SJSA1 (cell line): Measurements from ENCODE around the gene DEAF1. TPM values are rescaled to one million over a fixed set of nuclear protein-coding genes. Genes with fewer than 3 reads are reported as not detected.
A peak's percentile ranks its signal among the peaks of the same experiment; 100 is the strongest.

Experiments used
- DNase-seq, 2 experiments: peaks; one replicate each; pipeline ENCODE4 v3.0.0-alpha.2; 2015 to 2020; ENCODE audit warnings: low spot score in 2 of 2, low read depth in 1 of 2
- H3K27ac ChIP-seq: fragments of 250-450 bp; sonication (Bioruptor Pico); 2 replicates; pipeline ENCODE4 v1.5.1; 2020; ENCODE audit warnings: mild to moderate bottlenecking, moderate library complexity
- H3K27me3 ChIP-seq: fragments of 250-450 bp; sonication (Bioruptor Pico); replicated peaks from 2 replicates; pipeline ENCODE4 v1.5.1; 2020; ENCODE audit warnings: mild to moderate bottlenecking, moderate library complexity
- H3K36me3 ChIP-seq: fragments of 250-450 bp; sonication (Bioruptor Pico); 2 replicates; pipeline ENCODE4 v1.5.1; 2020; ENCODE audit warnings: mild to moderate bottlenecking
- H3K4me1 ChIP-seq: fragments of 250-450 bp; sonication (Bioruptor Pico); replicated peaks from 2 replicates; pipeline ENCODE4 v1.6.1; 2021; ENCODE audit warnings: mild to moderate bottlenecking
- H3K4me3 ChIP-seq: fragments of 250-450 bp; sonication (Bioruptor Pico); 2 replicates; pipeline ENCODE4 v1.5.1; 2020; ENCODE audit warnings: mild to moderate bottlenecking
- H3K9me3 ChIP-seq: fragments of 250-450 bp; sonication (Bioruptor Pico); replicated peaks from 2 replicates; pipeline ENCODE4 v1.5.1; 2020; ENCODE audit warnings: mild to moderate bottlenecking
- total RNA-seq: library from RNA; depleted of rRNA; stranded (reverse); fragments of >200 nt; shearing (Covaris generic); gene quantifications from 2 replicates; pipeline ENCODE4 v1.2.3, GENCODE V29; 2014

DEAF1 gene
- total RNA-seq, 1 experiment from 2014 or later = 8.0 TPM

DNA sequence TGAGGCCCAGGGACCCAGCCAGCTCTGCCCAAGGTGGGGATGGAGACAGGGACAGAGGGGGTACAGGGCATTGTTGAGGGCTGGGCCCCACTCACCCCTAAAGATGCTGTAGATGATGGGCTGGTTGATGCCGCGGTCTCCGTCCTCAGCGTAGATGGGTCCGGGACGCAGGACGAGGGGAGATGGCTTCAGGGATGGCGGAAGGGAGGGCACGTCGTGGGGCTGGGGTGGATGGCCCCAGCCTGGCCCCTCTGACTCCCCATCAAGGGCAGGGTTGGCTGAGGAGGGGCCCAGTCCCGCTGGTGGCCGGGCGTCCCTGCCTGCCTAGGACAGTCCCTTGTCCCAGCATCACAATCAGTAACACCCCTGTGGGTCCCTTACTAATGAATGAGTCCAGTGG is 74.8 kb downstream of the DEAF1 start:
- Histone ChIP-seq H3K9me3 (no peaks in the 10 kb centered on the region), H3K27ac (no peak overlapping the region), H3K27me3 (no peaks in the 10 kb centered on the region), H3K4me1 (peaks cover 6% of the 10 kb centered on the region), H3K4me3 (no peak overlapping the region), H3K36me3 (peaks cover 5% of the 10 kb centered on the region; the same call in 1 of the 2 replicates)
- no peak for DNase-seq

- Histone ChIP-seq H3K27me3 (no peaks in the 10 kb centered on the region), H3K9me3 (no peaks in the 10 kb centered on the region), H3K36me3 (peaks cover 11% of the 10 kb centered on the region; the same call in 1 of the 2 replicates), H3K27ac (no peak overlapping the region), H3K4me3 (no peak overlapping the region), H3K4me1 (peaks cover 8% of the 10 kb centered on the region)
- no peak for DNase-seq
Measured at GRCh38 chr11:619628-620050, 75.4 kb downstream of the DEAF1 start.

- H3K4me1 ChIP-seq = peaks cover 8% of the 10 kb centered on the region
- H3K9me3 ChIP-seq = no peaks in the 10 kb centered on the region
- no peak overlapping the region for H3K4me3 ChIP-seq
- peaks cover 11% of the 10 kb centered on the region; the same call in 1 of the 2 replicates for H3K36me3 ChIP-seq
- no peak overlapping the region for H3K27ac ChIP-seq
- DNase-seq = no peak
- no peaks in the 10 kb centered on the region for H3K27me3 ChIP-seq
Measured at GRCh38 chr11:618856-619627, 76.0 kb downstream of the DEAF1 start.

- no peak for DNase-seq
- peaks cover 8% of the 10 kb centered on the region for H3K4me1 ChIP-seq
- no peaks in the 10 kb centered on the region for H3K9me3 ChIP-seq
- H3K27ac ChIP-seq = no peak overlapping the region
- H3K4me3 ChIP-seq = no peak overlapping the region
- H3K36me3 ChIP-seq = peaks cover 14% of the 10 kb centered on the region
- no peaks in the 10 kb centered on the region for H3K27me3 ChIP-seq
Measured at GRCh38 chr11:617912-618682, 76.9 kb downstream of the DEAF1 start.

DNA sequence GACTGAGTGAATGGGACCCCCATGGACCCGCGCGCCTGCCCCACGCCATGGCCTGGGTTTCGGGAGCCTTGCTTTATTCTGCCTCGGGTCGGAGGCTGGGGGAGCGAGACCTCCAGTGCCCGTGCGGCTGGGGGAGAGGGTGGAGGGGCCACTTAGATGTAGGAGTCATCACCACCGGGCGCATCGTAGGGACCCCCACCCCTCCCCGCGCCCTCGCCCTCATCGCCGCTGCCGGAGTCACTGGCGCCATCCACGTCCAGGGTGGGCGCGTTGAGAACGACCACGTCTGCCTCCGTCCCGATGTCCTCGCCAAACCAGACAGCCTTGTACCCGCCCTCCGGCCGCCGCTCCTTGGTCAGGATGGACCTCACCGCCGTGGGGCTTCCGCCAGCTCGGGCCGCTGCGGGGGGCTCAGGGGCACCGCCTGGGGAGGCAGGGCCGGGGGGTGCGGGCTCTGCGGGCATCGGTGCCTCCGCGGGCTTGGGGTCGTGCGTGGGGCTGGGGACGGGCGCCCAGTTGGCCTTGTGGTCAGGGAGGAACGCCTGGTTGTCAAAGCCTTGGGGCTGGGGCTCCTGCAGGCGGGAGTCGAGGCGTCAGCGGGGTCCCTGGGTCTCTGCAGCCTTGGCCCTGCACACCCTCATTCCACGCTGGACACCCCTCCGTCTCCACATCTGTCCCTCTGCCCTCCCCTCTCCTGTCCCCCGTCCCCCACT is 77.7 kb downstream of the DEAF1 start:
- no peak overlapping the region for H3K27ac ChIP-seq
- H3K4me1 ChIP-seq = peaks cover 8% of the 10 kb centered on the region
- H3K36me3 ChIP-seq = peaks cover 21% of the 10 kb centered on the region
- no peak overlapping the region for H3K4me3 ChIP-seq
- no peak for DNase-seq
- H3K27me3 ChIP-seq = no peaks in the 10 kb centered on the region
- no peaks in the 10 kb centered on the region for H3K9me3 ChIP-seq

- DNase-seq = no peak
- Histone ChIP-seq H3K9me3 (no peaks in the 10 kb centered on the region), H3K27ac (no peak overlapping the region), H3K4me3 (peak overlapping the region; percentile 78; the same call in 1 of the 2 replicates), H3K36me3 (peaks cover 25% of the 10 kb centered on the region), H3K4me1 (peaks cover 8% of the 10 kb centered on the region), H3K27me3 (no peaks in the 10 kb centered on the region)
Measured at GRCh38 chr11:616320-617198, 78.5 kb downstream of the DEAF1 start.

- peak; percentile 82 to 87 for DNase-seq
- no peaks in the 10 kb centered on the region for H3K27me3 ChIP-seq
Measured at GRCh38 chr11:615504-616319, 79.3 kb downstream of the DEAF1 start, which contains the start of gene IRF7. Gene IRF7, minus strand, starts transcription at chr11:615950. Its CDS starts 586 bp downstream, at chr11:615364.

DNA sequence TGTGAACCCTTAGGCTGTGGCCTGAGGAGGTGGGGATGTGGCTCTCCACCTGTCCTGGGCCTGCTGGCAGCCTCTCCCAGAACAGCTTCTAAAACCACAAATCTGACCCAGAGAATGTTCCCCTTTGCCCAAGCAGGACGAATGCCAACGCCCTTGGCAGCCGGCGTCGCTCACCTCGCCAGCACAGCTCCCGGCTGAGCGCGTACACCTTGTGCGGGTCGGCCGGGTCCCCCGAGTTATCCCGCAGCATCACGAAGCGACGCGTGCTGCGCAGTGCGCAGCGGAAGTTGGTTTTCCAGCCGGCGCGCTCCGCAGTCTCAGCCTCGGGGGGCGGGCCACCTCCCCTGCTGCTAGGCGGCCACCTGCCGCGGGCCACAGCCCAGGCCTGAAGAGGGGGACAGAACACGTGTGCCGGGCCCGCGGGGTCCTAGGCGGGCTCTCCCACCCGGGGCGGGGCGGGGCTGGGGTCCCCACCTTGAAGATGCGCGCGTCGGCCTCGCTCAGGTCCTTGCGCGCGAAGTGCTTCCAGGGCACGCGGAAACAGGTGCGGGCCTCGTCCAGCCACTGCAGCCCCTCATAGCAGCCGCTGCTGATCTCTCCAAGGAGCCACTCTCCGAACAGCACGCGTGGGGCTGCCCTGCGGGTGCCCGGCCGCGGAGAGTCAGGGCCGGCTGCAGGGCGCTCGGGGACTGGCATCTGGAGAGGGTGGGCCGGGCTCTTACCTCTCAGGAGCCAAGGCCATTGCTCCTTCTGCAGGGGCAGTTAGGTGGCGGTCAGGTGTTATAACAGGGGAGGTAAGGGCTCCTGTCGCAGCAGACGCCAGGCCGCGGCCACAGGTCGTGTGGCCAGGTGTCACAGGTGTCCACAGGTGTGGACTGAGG is 80.2 kb downstream of the DEAF1 start:
- peak overlapping the region; percentile 92; the same call in 1 of the 2 replicates for H3K27ac ChIP-seq
- DNase-seq = no peak
- H3K4me3 ChIP-seq = peak overlapping the region; percentile 78
- H3K27me3 ChIP-seq = no peaks in the 10 kb centered on the region
- no peaks in the 10 kb centered on the region for H3K9me3 ChIP-seq
- peaks cover 39% of the 10 kb centered on the region for H3K36me3 ChIP-seq
- peaks cover 8% of the 10 kb centered on the region for H3K4me1 ChIP-seq

More at GRCh38 chr11:615504-616319, 79.3 kb downstream of the DEAF1 start, which contains the start of gene IRF7:
- Histone ChIP-seq H3K27ac (peak within 1 kb of the TSS; percentile 92), H3K36me3 (peaks cover 33% of the 10 kb centered on the region), H3K4me1 (peaks cover 8% of the 10 kb centered on the region), H3K4me3 (peak within 1 kb of the TSS; percentile 78), H3K9me3 (no peaks in the 10 kb centered on the region)

DNA sequence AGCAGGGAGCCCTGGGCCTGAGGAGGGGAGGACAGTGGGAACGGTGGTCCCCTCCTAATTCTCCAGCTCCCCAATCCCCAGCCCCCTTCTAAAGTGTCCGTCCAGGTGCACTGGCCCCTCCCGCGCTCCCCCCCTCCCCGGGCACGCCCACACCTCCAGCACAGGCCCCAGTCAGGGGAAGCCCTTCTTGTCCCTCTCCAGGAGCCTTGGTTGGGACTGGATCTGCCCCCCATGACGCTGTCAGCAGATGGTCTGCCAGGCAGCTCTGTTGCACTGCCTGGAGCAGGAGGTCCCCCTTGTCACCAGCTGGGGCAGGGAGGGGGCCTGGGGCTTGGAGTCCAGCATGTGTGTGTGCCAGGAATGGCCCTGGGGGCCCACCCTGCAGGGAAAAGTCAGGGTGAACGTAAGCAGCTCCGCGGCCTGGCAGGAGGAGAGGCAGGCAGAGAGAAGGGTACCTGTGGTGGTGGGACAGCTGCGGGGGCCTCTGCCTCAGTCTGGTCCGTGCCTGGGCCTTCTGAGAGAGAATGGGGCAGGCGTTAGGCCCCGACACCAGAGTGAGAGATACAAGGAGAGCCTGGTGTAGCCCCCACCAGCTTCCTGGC is 80.9 kb downstream of the DEAF1 start:
- peaks cover 41% of the 10 kb centered on the region for H3K36me3 ChIP-seq
- peaks cover 8% of the 10 kb centered on the region for H3K4me1 ChIP-seq
- no peaks in the 10 kb centered on the region for H3K27me3 ChIP-seq
- DNase-seq = no peak
- H3K4me3 ChIP-seq = no peak overlapping the region
- H3K9me3 ChIP-seq = no peaks in the 10 kb centered on the region
- no peak overlapping the region for H3K27ac ChIP-seq

DNA sequence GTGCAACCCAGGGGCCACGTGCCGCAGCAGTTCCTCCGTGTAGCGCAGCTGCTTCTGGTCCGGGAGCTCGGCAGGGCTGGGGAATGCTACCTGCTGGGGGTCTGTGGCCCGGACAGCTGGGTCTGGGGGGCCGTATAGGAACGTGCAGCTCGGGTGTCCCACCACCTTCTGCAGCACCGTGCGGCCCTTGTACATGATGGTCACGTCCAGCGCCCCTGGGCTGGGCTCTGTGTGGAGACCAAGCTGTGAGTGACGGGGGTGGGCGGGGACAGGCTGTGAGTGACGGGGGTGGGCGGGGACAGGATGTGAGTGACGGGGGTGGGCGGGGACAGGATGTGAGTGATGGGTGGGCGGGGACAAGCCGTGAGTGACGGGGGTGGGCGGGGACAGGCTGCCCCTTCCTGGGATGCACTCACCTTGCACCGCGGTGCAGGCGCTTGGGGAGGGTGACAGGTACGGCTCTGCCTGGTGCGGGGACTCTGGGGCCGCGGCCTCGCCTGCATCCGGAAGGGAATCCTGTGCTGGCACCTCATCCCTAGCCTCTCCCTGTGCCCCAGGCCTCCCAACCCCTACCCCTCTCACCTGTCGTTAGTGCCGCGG is 81.6 kb downstream of the DEAF1 start:
- Histone ChIP-seq H3K4me1 (peaks cover 8% of the 10 kb centered on the region), H3K27me3 (no peaks in the 10 kb centered on the region), H3K4me3 (no peak overlapping the region), H3K27ac (no peak overlapping the region), H3K9me3 (no peaks in the 10 kb centered on the region), H3K36me3 (peaks cover 48% of the 10 kb centered on the region)
- DNase-seq = peak in 1 of 2 experiments; percentile 63

- DNase-seq = no peak
- Histone ChIP-seq H3K27me3 (no peaks in the 10 kb centered on the region), H3K27ac (no peak overlapping the region), H3K4me3 (no peak overlapping the region), H3K4me1 (peaks cover 8% of the 10 kb centered on the region), H3K36me3 (peaks cover 53% of the 10 kb centered on the region), H3K9me3 (no peaks in the 10 kb centered on the region)
Measured at GRCh38 chr11:612961-613300, 82.1 kb downstream of the DEAF1 start.
